ENCODE results near the gene NACAD. TPM values are rescaled to one million over a fixed set of nuclear protein-coding genes. Genes with fewer than 3 reads are reported as not detected.

NACAD gene
- total RNA-seq, 1 donor = 3.6 TPM

GRCh38 chr7:45084336-45084735 is 4.4 kb downstream of the NACAD start:
- no peak for DNase-seq (ENCODE audit: low read depth)
- no peak for TF ChIP-seq CTCF (IDR thresholded peaks at IDR 0.05; ENCODE audit: insufficient read depth, low read length)

GRCh38 chr7:45082831-45083331 is 5.9 kb downstream of the NACAD start:
- TF ChIP-seq CTCF (IDR thresholded peaks at IDR 0.05; ENCODE audit: insufficient read depth, low read length) = no peak
- no peak for DNase-seq (ENCODE audit: low read depth)
- no peak overlapping the region for H3K4me3 ChIP-seq (ENCODE audit: low read depth, low read length)

More at GRCh38 chr7:45084336-45084735, 4.4 kb downstream of the NACAD start:
- H3K4me3 ChIP-seq (ENCODE audit: low read depth, low read length) = no peak overlapping the region

- H3K4me3 ChIP-seq (ENCODE audit: low read depth, low read length) = no peak overlapping the region
- no peak for TF ChIP-seq CTCF (IDR thresholded peaks at IDR 0.05; ENCODE audit: insufficient read depth, low read length)
- no peak for DNase-seq (ENCODE audit: low read depth)
Observed at GRCh38 chr7:45082031-45082830, 6.5 kb downstream of the NACAD start.

- DNase-seq (ENCODE audit: low read depth) = no peak
- no peak overlapping the region for H3K4me3 ChIP-seq (ENCODE audit: low read depth, low read length)
- TF ChIP-seq CTCF (IDR thresholded peaks at IDR 0.05; ENCODE audit: insufficient read depth, low read length) = no peak
Observed at GRCh38 chr7:45081670-45081974, 7.1 kb downstream of the NACAD start.

- no peak overlapping the region for H3K4me3 ChIP-seq (ENCODE audit: low read depth, low read length)
- DNase-seq (ENCODE audit: low read depth) = no peak
Observed at GRCh38 chr7:45080958-45081669, 7.7 kb downstream of the NACAD start.

More at GRCh38 chr7:45080958-45081669, 7.7 kb downstream of the NACAD start:
- no peak for TF ChIP-seq CTCF (IDR thresholded peaks at IDR 0.05; ENCODE audit: insufficient read depth, low read length)
